Esophagus muscularis mucosa (tissue), 4 donors: ENCODE results near the gene YPEL5.

Experiments used
- CTCF ChIP-seq, 3 experiments: fragments of 200-600 bp in 2 of 3; fragments of 450-650 bp in 1 of 3; sonication (generic) in 2 of 3; IDR thresholded peaks; one replicate each; pipeline ENCODE4 v1.5.1; 2017 to 2019; ENCODE audit warnings: antibody characterized with exemption in 3 of 3, mild to moderate bottlenecking in 2 of 3, moderate library complexity in 1 of 3
- EP300 ChIP-seq: sonication (generic); formaldehyde crosslinking; IDR thresholded peaks from one replicate; pipeline ENCODE4 v1.6.1; 2017; ENCODE audit warnings: antibody characterized with exemption
- POLR2A ChIP-seq: fragments of 450-650 bp; IDR thresholded peaks from one replicate; pipeline ENCODE4 v1.6.1; 2017; ENCODE audit warnings: antibody characterized with exemption, moderate library complexity, mild to moderate bottlenecking, low read depth
- POLR2AphosphoS5 ChIP-seq, 2 donors: sonication (generic); formaldehyde crosslinking; IDR thresholded peaks; one replicate each; pipeline ENCODE4 v1.6.1; 2017; ENCODE audit warnings: antibody characterized with exemption in 2 of 2

- no peak for TF ChIP-seq CTCF (IDR thresholded peaks at IDR 0.05)
- TF ChIP-seq POLR2A: no peak
- TF ChIP-seq POLR2AphosphoS5 (IDR thresholded peaks at IDR 0.05): no peak
- no peak for TF ChIP-seq EP300
These were observed 38.4 kb downstream of the YPEL5 start for GRCh38 chr2:30185178-30185577.
